WTC11 (cell line): ENCODE results near the gene DPH1. TPM values are rescaled to one million over a fixed set of nuclear protein-coding genes. Genes with fewer than 3 reads are reported as not detected.
A peak's percentile ranks its signal among the peaks of the same experiment; 100 is the strongest.

ENCODE experiments used
- ATAC-seq: fragments of 200-7000 bp; cut with Tn5 transposase; 2 replicates; pipeline ENCODE4 v1.10.0; 2021; ENCODE audit warnings: mild to moderate bottlenecking, moderate library complexity
- CTCF ChIA-PET: fragments of 300-600 bp; sonication (Branson Sonifier 250); formaldehyde crosslinking; loops from one replicate; lab custom pipeline; 2021; ENCODE audit warnings: antibody characterized with exemption; lab: Charles Lee
- POLR2A ChIA-PET: fragments of 350-600 bp; sonication (Branson Sonifier 250); formaldehyde crosslinking; loops from one replicate; lab custom pipeline; 2021; ENCODE audit warnings: antibody characterized with exemption; lab: Charles Lee
- DNase-seq: peaks from one replicate; pipeline ENCODE4 v3.0.0; 2021; ENCODE audit warnings: low spot score
- H3K27ac Mint-ChIP-seq: 2 replicates; pipeline ENCODE4 v1.8.0; 2021; ENCODE audit warnings: mixed read lengths
- H3K27me3 Mint-ChIP-seq: 2 replicates; pipeline ENCODE4 v1.8.0; 2021; ENCODE audit warnings: low read depth, mild to moderate bottlenecking, moderate library complexity, mixed read lengths
- H3K36me3 Mint-ChIP-seq: 2 replicates; pipeline ENCODE4 v1.8.0; 2021; ENCODE audit warnings: mixed read lengths
- H3K4me1 Mint-ChIP-seq: 2 replicates; pipeline ENCODE4 v1.8.0; 2022; ENCODE audit warnings: mixed read lengths
- H3K4me3 Mint-ChIP-seq: 2 replicates; pipeline ENCODE4 v1.8.0; 2021; ENCODE audit warnings: mild to moderate bottlenecking, moderate library complexity, mixed read lengths
- H3K9me3 Mint-ChIP-seq: 2 replicates; pipeline ENCODE4 v1.8.0; 2021; ENCODE audit warnings: mixed read lengths
- ESRRA ChIP-seq: sonication (generic); formaldehyde crosslinking; IDR thresholded peaks from 2 replicates; pipeline ENCODE4 v1.8.1; 2022; ENCODE audit warnings: mild to moderate bottlenecking, missing genetic modification reagents, borderline replicate concordance
- FOXJ3 ChIP-seq: sonication (generic); formaldehyde crosslinking; IDR thresholded peaks from 2 replicates; pipeline ENCODE4 v1.9.0; 2021; ENCODE audit warnings: missing genetic modification reagents, mild to moderate bottlenecking, borderline replicate concordance
- GABPB1 ChIP-seq: sonication (generic); formaldehyde crosslinking; IDR thresholded peaks from 2 replicates; pipeline ENCODE4 v1.8.1; 2023; ENCODE audit warnings: mild to moderate bottlenecking, missing genetic modification reagents
- GRHL2 ChIP-seq: fragments of 250-450 bp; sonication (Bioruptor Pico); IDR thresholded peaks from 2 replicates; pipeline ENCODE4 v1.8.0; 2022; ENCODE audit warnings: mild to moderate bottlenecking, moderate library complexity; ENCODE audit not compliant: insufficient replicate concordance, severe bottlenecking
- IRF2 ChIP-seq: sonication (generic); formaldehyde crosslinking; IDR thresholded peaks from 2 replicates; pipeline ENCODE4 v1.8.0; 2022; ENCODE audit warnings: low read depth, missing genetic modification reagents, borderline replicate concordance
- MYBL2 ChIP-seq: sonication (generic); formaldehyde crosslinking; IDR thresholded peaks from 2 replicates; pipeline ENCODE4 v1.8.1; 2023; ENCODE audit warnings: mild to moderate bottlenecking, moderate library complexity, missing genetic modification reagents
- SMAD3 ChIP-seq: sonication (generic); formaldehyde crosslinking; IDR thresholded peaks from 2 replicates; pipeline ENCODE4 v1.8.0; 2022; ENCODE audit warnings: missing genetic modification reagents, mild to moderate bottlenecking, borderline replicate concordance
- TCF7 ChIP-seq: sonication (generic); formaldehyde crosslinking; IDR thresholded peaks from 2 replicates; pipeline ENCODE4 v1.8.0; 2022; ENCODE audit warnings: mild to moderate bottlenecking, low read depth, missing genetic modification reagents, moderate library complexity
- TEAD1 ChIP-seq: sonication (generic); formaldehyde crosslinking; IDR thresholded peaks from 2 replicates; pipeline ENCODE4 v1.8.0; 2022; ENCODE audit warnings: mild to moderate bottlenecking, missing genetic modification reagents
- TP53 ChIP-seq: sonication (generic); formaldehyde crosslinking; IDR thresholded peaks from 2 replicates; pipeline ENCODE4 v1.8.1; 2023; ENCODE audit warnings: mild to moderate bottlenecking, missing genetic modification reagents
- USF1 ChIP-seq: sonication (generic); formaldehyde crosslinking; IDR thresholded peaks from 2 replicates; pipeline ENCODE4 v1.8.0; 2022; ENCODE audit warnings: mild to moderate bottlenecking, missing genetic modification reagents
- ZMAT4 ChIP-seq: fragments of 250-450 bp; sonication (Bioruptor Pico); IDR thresholded peaks from 2 replicates; pipeline ENCODE4 v1.9.0; 2021; ENCODE audit warnings: mild to moderate bottlenecking
- ZNF121 ChIP-seq: sonication (generic); formaldehyde crosslinking; IDR thresholded peaks from 2 replicates; pipeline ENCODE4 v1.8.0; 2023; ENCODE audit warnings: missing genetic modification reagents
- ZNF263 ChIP-seq: sonication (generic); formaldehyde crosslinking; IDR thresholded peaks from 2 replicates; pipeline ENCODE4 v1.8.1; 2022; ENCODE audit warnings: low read depth, mild to moderate bottlenecking, moderate library complexity, missing genetic modification reagents
- ZNF317 ChIP-seq: sonication (generic); formaldehyde crosslinking; IDR thresholded peaks from 2 replicates; pipeline ENCODE4 v1.8.1; 2023; ENCODE audit warnings: low read depth, mild to moderate bottlenecking, moderate library complexity, missing genetic modification reagents, borderline replicate concordance
- ZNF396 ChIP-seq: fragments of 250-450 bp; sonication (Bioruptor Pico); IDR thresholded peaks from 2 replicates; pipeline ENCODE4 v1.8.0; 2021; ENCODE audit warnings: mild to moderate bottlenecking, moderate library complexity, borderline replicate concordance
- ZNF532 ChIP-seq: fragments of 250-450 bp; sonication (Bioruptor Pico); IDR thresholded peaks from 2 replicates; pipeline ENCODE4 v1.9.0; 2021; ENCODE audit warnings: mild to moderate bottlenecking, borderline replicate concordance
- ZSCAN18 ChIP-seq: fragments of 250-450 bp; sonication (Bioruptor Pico); IDR thresholded peaks from 2 replicates; pipeline ENCODE4 v2.1.2; 2022; ENCODE audit warnings: mild to moderate bottlenecking, moderate library complexity
- total RNA-seq: library from RNA; stranded (reverse); gene quantifications from 3 replicates; pipeline ENCODE4 v1.2.3, GENCODE V29; 2021
- TF ChIP-seq, protein P1 (sequence below): fragments of 200-600 bp; IDR thresholded peaks from 2 replicates; pipeline ENCODE4 v1.8.0; 2022; ENCODE audit warnings: antibody characterized with exemption
- TF ChIP-seq, protein P2 (sequence below): sonication (generic); formaldehyde crosslinking; conservative IDR thresholded peaks from 2 replicates; pipeline ENCODE4 v1.8.1; 2022; ENCODE audit warnings: mild to moderate bottlenecking, missing genetic modification reagents
- TF ChIP-seq, protein P3 (sequence below): sonication (generic); formaldehyde crosslinking; IDR thresholded peaks from 2 replicates; pipeline ENCODE4 v1.8.0; 2022; ENCODE audit warnings: mild to moderate bottlenecking, missing genetic modification reagents
- TF ChIP-seq, protein P4 (sequence below): sonication (generic); formaldehyde crosslinking; IDR thresholded peaks from 2 replicates; pipeline ENCODE4 v1.8.0; 2022; ENCODE audit warnings: mild to moderate bottlenecking, missing genetic modification reagents

The DPH1 gene
- total RNA-seq, 1 experiment from 2014 or later = 43.2 TPM

DNA sequence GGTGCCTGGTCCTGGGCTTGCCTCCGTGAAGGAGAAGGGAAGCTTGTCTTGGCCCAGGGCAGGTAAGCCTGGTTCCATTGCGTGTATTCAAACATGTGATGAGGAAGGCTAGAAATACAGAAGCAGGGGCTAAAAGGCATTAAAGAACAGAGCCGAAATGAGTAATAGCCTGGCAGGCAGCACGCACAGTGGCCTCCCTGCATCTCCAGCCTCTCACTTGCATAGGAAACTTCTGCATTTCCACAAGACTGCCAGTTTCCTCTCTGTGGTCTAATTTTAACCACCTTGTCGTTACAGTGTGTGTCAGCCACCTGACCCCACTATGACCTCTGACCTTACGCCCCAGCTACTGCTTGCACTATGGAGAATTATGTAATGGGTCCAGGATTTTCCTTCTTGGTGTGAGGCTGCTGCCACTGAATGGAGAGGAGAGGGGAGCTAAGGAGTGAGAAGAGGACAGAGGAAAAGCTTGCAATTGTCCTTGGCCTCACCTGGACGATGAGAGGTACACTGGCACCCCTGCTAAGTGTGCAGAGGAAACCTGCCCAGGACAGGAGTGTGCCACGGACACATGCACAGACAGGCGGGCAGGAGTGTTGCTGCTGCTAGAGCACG lies 57.8 kb downstream of the DPH1 start (continued):
- no peak for TF ChIP-seq ZNF532 (CRISPR knock-in tag)
- no peak for TF ChIP-seq MYBL2 (CRISPR knock-in tag)
- TF ChIP-seq ZMAT4 (CRISPR knock-in tag) = no peak
- no peak for TF ChIP-seq TEAD1 (CRISPR knock-in tag)
- TF ChIP-seq, all 79 proteins: peak for 0

GRCh38 chr17:2089021-2089422 lies 59.1 kb downstream of the DPH1 start:
- Mint-ChIP-seq H3K36me3 (no peaks in the 10 kb centered on the region), H3K4me3 (no peak overlapping the region), H3K9me3 (no peaks in the 10 kb centered on the region), H3K27ac (peak overlapping the region; percentile 17; the same call in 1 of the 2 replicates), H3K4me1 (peaks cover 34% of the 10 kb centered on the region), H3K27me3 (no peaks in the 10 kb centered on the region)
- no peak for DNase-seq
- ATAC-seq = no peak
- ChIA-PET POLR2A (interaction anchor here (1.2 kb wide), 1 partner anchor 50 kb away, joined by 3 read pairs; no protein-coding TSS in a partner anchor), CTCF (interaction anchor here (0.9 to 2.8 kb wide), 7 partner anchors 13 to 156 kb away, joined by 3 to 26 read pairs (median 4); partner anchors contain the start of gene HIC1)
- TF ChIP-seq ESRRA (no peak), SMAD3 (CRISPR knock-in tag) (no peak), IRF2 (no peak), GABPB1 (CRISPR knock-in tag) (no peak), ZSCAN18 (no peak), TCF7 (CRISPR knock-in tag) (no peak), ZNF263 (CRISPR knock-in tag) (no peak), TP53 (CRISPR knock-in tag) (no peak), ZNF121 (CRISPR knock-in tag) (no peak), USF1 (no peak), GRHL2 (CRISPR knock-in tag) (no peak), ZNF317 (CRISPR knock-in tag) (no peak), FOXJ3 (CRISPR knock-in tag) (no peak), ZNF396 (CRISPR knock-in tag) (no peak)
- TF ChIP-seq, protein P1, sequence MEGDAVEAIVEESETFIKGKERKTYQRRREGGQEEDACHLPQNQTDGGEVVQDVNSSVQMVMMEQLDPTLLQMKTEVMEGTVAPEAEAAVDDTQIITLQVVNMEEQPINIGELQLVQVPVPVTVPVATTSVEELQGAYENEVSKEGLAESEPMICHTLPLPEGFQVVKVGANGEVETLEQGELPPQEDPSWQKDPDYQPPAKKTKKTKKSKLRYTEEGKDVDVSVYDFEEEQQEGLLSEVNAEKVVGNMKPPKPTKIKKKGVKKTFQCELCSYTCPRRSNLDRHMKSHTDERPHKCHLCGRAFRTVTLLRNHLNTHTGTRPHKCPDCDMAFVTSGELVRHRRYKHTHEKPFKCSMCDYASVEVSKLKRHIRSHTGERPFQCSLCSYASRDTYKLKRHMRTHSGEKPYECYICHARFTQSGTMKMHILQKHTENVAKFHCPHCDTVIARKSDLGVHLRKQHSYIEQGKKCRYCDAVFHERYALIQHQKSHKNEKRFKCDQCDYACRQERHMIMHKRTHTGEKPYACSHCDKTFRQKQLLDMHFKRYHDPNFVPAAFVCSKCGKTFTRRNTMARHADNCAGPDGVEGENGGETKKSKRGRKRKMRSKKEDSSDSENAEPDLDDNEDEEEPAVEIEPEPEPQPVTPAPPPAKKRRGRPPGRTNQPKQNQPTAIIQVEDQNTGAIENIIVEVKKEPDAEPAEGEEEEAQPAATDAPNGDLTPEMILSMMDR = no peak
- TF ChIP-seq, protein P2, sequence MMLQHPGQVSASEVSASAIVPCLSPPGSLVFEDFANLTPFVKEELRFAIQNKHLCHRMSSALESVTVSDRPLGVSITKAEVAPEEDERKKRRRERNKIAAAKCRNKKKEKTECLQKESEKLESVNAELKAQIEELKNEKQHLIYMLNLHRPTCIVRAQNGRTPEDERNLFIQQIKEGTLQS = no peak
- TF ChIP-seq, protein P3, sequence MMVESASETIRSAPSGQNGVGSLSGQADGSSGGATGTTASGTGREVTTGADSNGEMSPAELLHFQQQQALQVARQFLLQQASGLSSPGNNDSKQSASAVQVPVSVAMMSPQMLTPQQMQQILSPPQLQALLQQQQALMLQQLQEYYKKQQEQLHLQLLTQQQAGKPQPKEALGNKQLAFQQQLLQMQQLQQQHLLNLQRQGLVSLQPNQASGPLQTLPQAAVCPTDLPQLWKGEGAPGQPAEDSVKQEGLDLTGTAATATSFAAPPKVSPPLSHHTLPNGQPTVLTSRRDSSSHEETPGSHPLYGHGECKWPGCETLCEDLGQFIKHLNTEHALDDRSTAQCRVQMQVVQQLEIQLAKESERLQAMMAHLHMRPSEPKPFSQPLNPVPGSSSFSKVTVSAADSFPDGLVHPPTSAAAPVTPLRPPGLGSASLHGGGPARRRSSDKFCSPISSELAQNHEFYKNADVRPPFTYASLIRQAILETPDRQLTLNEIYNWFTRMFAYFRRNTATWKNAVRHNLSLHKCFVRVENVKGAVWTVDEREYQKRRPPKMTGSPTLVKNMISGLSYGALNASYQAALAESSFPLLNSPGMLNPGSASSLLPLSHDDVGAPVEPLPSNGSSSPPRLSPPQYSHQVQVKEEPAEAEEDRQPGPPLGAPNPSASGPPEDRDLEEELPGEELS = no peak
- TF ChIP-seq, protein P4, sequence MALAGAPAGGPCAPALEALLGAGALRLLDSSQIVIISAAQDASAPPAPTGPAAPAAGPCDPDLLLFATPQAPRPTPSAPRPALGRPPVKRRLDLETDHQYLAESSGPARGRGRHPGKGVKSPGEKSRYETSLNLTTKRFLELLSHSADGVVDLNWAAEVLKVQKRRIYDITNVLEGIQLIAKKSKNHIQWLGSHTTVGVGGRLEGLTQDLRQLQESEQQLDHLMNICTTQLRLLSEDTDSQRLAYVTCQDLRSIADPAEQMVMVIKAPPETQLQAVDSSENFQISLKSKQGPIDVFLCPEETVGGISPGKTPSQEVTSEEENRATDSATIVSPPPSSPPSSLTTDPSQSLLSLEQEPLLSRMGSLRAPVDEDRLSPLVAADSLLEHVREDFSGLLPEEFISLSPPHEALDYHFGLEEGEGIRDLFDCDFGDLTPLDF (CRISPR knock-in tag) = no peak
